GM19239 (cell line): Measurements from ENCODE around the gene PHKA1.
"Not testable (repeated sequence)": the region's sequence is repeated elsewhere in the genome, so short reads cannot be mapped to it uniquely, and the experiment has no call there.

ENCODE experiments used
- DNase-seq: peaks from one replicate; pipeline ENCODE4 v3.0.0; 2011; ENCODE audit warnings: low spot score; ENCODE audit not compliant: insufficient read length
- FAIRE-seq: peaks from 2 replicates; lab custom pipeline; 2011; peaks lifted over from hg19 to GRCh38; lab: Jason Lieb, UNC

PHKA1 gene

DNA sequence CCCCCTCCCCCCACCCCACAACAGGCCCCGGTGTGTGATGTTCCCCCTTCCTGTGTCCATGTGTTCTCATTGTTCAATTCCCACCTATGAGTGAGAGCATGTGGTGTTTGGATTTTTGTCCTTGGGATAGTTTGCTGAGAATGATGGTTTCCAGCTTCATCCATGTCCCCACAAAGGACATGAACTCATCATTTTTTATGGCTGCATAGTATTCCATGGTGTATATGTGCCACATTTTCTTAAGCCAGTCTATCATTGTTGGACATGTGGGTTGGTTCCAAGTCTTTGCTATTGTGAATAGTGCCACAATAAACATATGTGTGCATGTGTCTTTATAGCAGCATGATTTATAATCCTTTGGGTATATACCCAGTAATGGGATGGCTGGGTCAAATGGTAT lies 40.2 kb downstream of the PHKA1 start:
- DNase-seq, FAIRE-seq: not testable (repeated sequence)

DNA sequence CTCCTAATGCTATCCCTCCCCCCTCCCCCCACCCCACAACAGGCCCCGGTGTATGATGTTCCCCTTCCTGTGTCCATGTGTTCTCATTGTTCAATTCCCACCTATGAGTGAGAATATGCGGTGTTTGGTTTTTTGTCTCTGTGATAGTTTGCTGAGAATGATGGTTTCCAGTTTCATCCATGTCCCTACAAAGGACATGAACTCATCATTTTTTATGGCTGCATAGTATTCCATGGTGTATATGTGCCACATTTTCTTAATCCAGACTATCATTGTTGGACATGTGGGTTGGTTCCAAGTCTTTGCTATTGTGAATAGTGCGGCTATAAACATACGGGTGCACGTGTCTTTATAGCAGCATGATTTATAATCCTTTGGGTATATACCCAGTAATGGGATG lies 44.6 kb downstream of the PHKA1 start:
- DNase-seq, FAIRE-seq: not testable (repeated sequence)

DNA sequence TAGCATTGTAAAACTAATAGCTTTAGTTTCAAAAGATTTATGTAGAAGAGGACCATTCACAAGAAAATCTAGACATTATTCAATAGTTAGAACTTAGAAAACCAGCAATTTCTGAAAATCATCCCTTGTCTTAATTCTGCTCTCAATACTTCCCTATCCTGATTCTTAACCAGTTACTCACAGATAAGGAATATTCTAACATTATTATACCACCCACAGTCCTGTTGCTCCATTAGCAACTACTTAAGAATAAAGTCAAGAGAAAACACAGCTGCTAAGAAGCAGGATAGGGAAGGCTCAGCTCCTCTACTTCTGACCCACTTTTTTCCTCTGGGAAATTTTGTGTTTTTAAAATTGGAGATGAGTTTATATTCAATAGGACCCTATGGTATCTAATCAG lies 47.7 kb downstream of the PHKA1 start:
- DNase-seq (no peak), FAIRE-seq (no peak)

DNA sequence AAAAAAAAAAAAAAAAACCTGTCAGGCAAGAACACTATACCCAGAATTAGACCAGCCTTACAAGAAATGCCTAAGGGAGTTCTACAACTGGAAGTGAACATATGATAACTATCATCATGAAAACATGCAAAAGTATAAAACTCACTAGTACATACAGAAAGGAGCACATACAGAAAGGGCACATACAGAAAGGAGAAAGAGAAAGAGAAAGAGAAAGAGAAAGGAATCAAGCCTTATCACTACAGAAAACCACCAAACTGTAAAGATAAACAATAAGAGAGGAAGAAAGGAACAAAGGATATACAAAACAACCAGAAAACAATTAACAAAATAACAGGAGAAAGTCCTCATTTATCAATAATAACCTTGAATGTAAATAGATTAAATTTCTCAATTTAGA lies 50.4 kb downstream of the PHKA1 start:
- FAIRE-seq (peak; percentile 40), DNase-seq (no peak)

DNA sequence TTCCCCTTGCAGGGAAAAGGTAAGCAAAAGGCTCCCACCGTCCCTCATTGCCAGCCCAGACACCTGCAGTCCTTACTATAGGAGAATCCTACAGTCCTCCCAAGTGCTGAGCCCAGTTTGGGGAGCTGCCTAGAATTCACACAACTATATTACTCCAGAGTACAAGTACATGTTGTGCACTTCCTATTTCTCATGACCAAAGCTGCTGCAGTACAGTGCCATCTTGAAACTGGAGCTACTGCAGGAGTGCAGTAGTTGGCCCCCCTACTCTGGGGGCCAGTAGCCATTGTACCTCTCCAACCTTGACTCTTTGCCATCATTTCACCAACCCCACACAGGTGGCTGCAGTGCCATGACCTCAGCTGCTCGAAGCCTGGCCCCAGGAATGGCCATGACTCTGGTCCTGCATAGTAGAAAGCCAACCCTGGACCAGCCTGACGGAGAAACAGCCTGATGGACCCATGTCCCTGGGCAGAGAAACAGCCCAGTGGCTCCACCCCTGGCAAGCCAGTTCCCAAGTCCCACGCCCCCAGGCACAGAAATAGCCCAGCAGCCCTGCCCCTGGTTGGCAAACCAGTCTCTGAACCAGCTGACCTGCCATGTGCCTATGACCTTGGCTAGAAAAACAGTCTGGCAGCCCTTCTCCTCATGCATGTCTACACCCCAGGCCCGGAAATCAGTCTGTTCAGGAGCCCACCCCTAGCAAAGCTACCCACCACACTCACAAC lies 51.9 kb downstream of the PHKA1 start:
- FAIRE-seq, result no peak
- DNase-seq, result no peak

DNA sequence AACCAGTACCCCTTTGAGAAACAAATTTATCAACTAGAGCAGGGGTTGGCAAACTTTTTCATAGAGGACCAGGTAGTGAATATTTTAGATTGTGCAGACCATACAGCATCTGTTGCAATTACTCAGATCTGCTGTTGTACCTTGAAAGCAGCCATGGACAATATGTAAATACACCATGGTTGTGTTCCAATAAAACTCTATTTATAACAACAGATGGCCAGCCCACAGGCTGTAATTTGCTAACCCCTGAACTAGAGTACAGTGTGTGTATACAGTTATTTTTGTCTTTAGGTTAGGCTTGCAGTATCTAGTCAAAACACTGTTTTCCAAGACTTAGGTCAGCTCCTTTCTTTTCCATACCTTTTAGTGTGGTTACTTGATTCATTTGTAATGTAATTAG lies 54.4 kb downstream of the PHKA1 start:
- no peak for DNase-seq
- no peak for FAIRE-seq

DNA sequence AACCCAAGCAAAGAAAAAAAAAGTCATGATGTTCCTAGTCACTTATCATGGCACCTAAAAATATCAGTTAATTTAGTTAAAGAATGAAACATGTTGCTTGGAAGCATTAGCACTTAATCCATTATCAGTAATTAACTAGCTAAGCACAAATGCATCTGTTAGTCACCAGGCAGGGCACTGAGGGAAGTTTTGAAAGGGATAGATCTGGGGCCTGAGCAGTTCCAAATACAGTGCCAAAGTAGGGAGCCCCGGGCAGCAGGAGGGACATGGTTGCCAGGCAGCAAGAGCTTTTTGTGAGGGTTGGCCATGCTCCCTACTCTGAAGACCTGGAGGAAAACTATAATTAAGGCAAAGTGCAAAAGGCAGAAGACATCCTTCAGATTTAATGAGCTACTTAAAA lies 62.0 kb downstream of the PHKA1 start:
- no peak for FAIRE-seq
- DNase-seq, result no peak

DNA sequence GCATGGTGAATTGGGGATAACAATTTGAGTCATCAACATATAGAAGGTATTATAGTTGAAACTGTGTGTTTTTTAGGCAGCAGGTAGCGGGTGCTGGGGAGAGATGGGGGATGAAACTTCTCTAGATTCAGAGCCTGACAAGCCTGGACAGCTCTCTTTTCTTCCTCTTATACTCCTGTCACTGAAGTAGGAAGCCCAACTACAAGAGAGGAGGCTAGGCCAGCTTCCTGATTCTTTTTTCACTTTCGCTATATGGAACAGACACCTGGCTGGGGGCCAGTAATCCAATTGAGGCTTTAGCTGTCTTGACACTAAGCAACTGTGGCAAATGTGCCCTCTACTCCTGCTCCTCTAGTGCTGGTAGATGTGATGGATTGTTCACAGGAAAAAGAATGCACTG lies 69.2 kb downstream of the PHKA1 start:
- DNase-seq (no peak), FAIRE-seq (no peak)

DNA sequence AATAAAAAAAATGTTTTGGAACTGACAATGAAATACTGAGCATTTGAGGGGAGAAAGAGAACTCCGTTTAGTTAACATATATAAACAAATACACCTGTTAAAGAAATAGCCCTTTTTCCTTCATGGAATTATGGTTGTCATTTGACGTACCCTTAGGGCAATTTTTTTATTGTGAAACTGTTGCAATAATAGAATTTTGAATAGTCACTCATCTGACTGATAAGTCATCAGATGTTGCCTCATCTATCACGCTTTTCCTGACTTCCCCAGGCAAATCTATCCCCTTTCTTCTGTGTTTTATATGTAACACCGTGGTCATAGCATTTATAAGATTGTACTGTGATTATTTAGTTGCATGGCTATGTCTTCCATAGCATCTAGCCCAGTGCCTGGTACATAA lies 72.5 kb downstream of the PHKA1 start:
- FAIRE-seq (no peak), DNase-seq (no peak)

DNA sequence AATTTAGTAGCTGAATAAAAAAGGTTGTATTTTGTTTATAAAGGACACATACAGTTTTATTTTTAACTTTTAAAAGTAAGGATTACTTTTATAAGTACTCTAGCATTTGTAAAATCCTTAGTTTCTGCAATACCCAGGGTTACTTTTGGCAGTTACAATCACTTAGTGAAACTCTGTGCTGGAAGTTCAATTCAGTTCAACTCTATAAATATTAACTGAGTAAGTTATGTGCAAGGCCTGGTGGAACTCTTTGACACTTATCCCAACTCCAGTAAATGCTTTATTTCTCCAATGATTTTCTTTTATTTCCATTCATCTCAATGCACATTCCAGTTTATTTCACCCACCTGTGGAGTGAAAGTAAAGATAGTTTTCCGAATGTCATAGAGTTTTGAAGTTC lies 78.2 kb downstream of the PHKA1 start:
- DNase-seq (no peak), FAIRE-seq (no peak)

DNA sequence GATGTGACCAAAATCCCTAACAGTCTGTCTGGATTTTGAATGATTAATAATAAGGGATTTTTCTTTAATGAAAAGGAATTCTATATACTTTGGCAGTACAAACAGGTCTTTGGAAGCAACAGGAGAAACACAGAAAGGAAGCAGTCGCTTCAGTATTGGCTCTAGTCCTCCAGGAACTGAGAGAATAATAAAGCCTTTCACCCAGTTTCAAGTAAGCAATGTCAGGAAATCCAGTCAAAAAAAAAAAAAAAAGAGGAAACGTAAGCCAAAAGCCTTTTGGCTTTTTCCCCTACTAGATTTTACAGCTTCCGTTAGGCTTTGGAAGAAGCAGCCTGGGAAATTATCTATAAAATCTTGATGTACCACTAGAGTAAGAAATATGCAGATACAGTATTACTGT lies 79.8 kb downstream of the PHKA1 start:
- FAIRE-seq, result no peak
- DNase-seq, result no peak

DNA sequence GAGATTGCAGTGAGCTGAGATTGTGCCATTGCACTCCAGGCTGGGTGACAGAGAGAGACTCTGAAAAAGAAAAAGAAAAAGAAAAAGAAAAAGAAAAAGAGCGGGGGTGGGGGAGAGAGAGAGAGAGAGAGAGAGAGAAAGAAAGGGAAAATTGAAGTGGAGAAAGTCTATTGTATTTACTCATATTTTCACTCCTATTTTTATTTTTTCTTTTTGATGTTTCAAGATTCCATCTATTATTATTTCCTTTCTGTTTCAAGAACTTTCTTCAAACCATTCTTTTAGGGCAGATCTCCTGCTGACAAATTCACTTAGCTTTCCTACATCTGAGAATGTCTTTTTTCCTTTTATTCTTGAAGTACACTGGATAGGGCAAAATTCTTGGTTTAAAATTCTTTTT lies 83.9 kb downstream of the PHKA1 start:
- no peak for DNase-seq
- no peak for FAIRE-seq

DNA sequence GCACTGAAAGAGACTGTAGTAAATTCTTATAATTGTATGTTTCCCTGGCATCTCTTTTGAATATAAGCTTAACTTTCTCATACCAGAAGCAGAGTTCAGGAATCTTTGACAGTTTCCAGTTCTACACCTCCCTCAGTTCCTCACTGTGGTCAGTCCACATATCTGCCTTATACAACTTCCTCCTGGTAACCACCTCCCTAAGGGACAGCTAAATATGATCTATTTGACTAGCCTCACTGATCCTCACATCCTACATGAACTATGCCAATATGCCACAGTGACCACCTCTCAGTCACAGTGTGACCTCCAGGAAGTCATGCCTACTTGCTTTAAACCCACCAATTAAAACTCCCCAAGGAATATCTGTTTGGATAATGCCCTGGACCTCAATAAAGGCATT lies 89.9 kb downstream of the PHKA1 start:
- FAIRE-seq (peak; percentile 23), DNase-seq (no peak)

DNA sequence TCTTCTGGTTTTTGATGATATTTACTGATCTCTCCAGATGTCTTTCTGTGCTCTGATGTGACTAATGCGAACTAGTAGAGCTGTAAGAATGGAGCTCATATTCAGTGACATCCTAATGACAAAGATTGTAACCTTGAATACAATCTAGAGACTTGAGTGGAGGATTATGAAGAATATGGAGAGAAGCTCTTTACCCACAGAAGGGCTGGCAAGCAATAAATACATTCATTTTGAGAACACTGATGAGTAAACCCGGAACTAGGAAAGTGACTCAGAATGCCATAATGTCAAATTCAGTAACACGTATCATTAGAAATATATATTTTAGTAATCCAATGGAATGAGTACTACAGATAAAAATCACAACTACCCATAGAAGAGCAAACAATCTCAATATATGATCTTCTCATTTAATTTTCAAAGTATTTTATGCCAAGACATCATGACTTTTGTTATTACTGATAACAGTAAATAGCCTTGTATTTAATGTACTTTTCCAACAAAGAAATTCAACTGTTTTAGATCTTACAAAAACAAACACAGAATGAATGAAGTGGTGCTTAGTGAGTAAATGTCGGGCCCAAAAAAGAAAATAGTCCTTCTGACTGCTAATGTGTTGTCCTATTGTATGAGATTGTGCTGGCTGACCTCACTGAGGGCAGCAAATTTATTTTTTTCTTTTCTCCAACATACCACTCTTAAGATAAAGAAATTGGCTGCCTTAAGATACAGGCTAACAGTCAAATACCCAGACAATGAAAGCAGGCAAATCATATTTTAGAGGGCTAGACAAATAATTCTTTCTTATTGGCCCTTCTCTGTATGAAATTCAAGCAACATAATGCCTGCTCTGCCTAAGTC lies 92.3 kb downstream of the PHKA1 start:
- peak; percentile 67 for FAIRE-seq
- DNase-seq, result no peak

DNA sequence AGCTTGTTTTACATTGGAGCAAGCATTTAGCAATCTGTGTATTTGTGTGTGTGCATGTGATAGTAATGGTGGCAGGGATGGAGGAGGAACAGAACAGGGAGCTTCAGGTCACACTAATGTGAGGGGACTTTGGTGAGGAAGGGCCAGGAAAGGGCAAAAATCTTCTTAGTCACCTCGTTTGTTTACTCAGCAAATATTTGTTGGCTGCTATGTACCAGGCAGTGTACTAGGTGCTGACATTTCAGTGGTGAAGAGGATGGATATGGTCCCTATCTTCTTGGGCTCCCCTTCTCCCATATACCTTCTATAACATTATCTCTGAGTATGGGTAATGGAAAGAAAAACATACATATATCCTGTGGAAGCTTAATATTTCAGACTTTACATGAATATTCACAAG lies 92.9 kb downstream of the PHKA1 start:
- FAIRE-seq (no peak), DNase-seq (no peak)

DNA sequence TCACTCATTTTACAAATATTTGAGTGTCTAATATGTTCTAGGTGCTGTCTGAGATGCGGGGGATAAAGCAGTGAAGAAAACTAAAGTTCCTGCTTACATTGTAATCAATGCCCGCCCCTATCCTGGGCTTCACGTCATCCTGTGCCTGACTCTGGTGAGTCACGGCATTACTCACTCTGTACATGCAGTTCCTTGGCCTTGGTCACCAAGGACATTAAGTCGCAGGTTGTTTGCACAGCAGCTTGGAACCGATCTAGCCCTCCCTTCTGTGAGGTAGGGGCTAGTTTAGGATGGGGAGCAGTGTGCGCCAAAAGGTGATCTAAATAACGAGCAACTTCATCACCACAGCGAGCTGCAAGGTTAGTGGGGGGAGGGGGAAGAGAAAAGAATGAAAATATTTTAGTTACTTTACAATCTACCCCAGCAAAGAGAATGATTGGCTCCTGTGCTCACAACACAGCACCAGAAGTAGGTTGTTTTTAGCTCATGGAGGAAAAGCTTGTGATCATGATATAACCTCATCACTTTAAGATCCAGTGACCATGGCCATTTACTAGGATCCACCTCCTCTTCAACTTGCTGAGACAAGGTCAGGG lies 93.5 kb downstream of the PHKA1 start:
- DNase-seq (no peak), FAIRE-seq (no peak)

DNA sequence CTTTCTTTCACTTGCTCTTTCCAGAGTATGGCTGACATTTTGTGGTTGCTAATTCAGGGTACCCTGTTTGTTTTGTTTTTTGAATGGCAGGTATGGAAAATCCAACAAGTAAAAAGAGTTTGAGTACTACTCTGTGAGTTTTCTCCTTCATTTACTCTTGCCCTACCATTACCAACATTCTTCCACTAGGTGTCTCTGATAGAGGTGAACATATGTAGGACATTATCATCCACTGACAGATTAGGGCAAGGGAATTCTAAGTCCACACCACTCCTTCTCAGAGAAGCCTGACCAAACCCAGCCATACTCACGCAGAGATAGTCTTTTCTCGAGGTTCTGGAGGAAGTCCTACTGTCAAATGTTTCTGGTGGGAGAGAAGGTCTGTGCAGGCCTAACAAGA lies 104.8 kb downstream of the PHKA1 start:
- FAIRE-seq, result no peak

DNA sequence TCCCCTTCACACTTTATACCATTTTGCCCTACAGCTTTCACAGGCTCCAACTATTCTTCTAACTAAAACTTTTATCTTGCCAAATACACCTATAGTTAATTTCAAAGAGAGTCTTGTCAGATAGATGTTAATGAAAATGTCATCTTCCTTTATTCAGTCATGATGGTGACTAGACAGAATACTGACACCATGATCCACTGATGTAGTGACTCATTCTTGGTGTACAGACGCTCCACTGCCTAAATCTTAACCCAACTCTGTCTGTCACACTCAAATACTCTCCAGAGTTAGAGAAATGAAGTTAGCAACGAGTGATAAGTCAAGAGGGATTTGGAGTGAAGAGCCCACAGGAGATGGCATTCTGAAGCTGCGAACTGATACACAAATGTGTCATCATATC lies 109.4 kb downstream of the PHKA1 start:
- no peak for DNase-seq
- peak; percentile 42 for FAIRE-seq

More for the DNA sequence above, 104.8 kb downstream of the PHKA1 start:
- no peak for DNase-seq

DNA sequence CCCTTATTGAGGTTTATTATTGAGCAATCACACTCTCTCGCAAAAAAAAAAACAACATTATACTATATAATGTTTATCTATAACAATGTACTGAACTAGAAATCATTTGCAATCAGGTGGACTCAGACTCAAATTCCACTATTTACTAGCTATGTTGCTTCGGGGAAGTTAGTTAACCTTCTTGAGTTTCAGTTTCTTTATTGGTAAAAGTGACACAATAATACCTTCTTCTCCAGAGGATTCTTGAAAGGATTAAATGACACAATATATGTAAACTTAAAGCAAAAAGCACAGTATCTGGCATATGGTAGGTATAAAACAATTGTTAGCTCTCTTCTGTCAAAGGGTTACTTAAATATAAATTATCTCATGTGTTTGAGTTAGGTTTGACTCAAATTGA lies 110.0 kb downstream of the PHKA1 start:
- DNase-seq (no peak), FAIRE-seq (peak; percentile 66)

DNA sequence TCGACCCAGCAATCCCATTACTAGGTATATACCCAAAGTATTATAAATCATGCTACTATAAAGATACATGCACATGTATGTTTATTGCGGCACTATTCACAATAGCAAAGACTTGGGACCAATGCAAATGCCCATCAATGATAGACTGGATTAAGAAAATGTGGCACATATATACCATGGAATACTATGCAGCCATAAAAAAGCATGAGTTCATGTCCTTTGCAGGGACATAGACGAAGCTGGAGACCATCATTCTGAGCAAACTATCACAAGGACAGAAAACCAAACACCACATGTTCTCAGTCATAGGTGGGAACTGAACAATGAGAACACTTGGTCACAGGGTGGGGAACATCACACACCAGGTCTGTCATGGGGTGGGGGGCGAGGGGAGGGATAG lies 123.1 kb downstream of the PHKA1 start:
- DNase-seq, FAIRE-seq: not testable (repeated sequence)

DNA sequence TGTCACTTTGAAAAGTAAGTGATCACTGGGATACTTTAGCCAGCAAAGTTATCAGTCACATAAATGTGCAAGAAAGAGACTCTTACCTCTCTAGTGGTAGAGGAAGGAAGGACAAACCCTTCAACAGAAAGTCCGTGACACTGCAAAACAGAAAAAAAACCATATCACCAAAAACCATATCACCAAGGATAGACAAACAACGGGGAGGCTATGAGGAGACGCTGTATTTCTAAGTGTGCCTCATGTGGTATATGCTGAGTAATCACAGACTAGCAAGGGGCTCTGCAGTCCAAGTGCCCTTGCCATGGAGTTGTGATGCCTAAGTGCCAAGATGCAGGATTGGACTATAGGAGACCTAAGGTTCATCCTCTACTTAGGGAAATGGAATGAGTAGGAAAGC lies 129.9 kb downstream of the PHKA1 start:
- DNase-seq, result no peak
- FAIRE-seq, result no peak
